Sciatic nerve (tissue), 2 donors: ENCODE data around the gene CHST14. TPM values are rescaled to one million over a fixed set of nuclear protein-coding genes. Genes with fewer than 3 reads are reported as not detected.
A peak's percentile ranks its signal among the peaks of the same experiment; 100 is the strongest.

Source experiments
- ATAC-seq: fragments of 200-7000 bp; cut with Tn5 transposase; one replicate; pipeline ENCODE4 v1.9.1; 2020; ENCODE audit warnings: mild to moderate bottlenecking, moderate library complexity
- DNase-seq: peaks from one replicate; pipeline ENCODE4 v3.0.0-alpha.2; 2020; ENCODE audit warnings: low spot score
- intact Hi-C: fragments of 100-400 bp; cut with DNase I; formaldehyde crosslinking; loops from one replicate; pipeline ENCODE4 v1.14.2; 2022
- total RNA-seq: library from RNA; stranded (reverse); fragmentation: NEBNext Ultra II Directional; extraction: Animal tissue kit (Norgen Biotek cat#: 25700); gene quantifications from one replicate; pipeline ENCODE4 v1.2.1, GENCODE V29; 2021
- donor health status: DM: no; HTN: no; CAD: no.
- donor health status: DM: no; HTN: no; CAD: no.

CHST14 gene
- total RNA-seq: 13.5 TPM

GRCh38 chr15:40470423-40471104, at the start of gene CHST14:
TSS of gene CHST14 (plus strand) at chr15:40470984. CDS start at chr15:40471214, 230 bp downstream.
- intact Hi-C loops: no loop called here
- DNase-seq: no peak
- ATAC-seq: peak; percentile 85

GRCh38 chr15:40421246-40422157, 49.3 kb upstream of the CHST14 start:
- intact Hi-C loops: loop anchor here (5.0 kb wide), 1 partner anchor 139 kb away; the partner anchor contains the start of gene ANKRD63
- ATAC-seq (peak; percentile 96), DNase-seq (peak; percentile 89)

- intact Hi-C loops: loop anchor here (5.0 kb wide), 1 partner anchor 142 kb away; the partner anchor contains the start of gene ANKRD63
- DNase-seq: no peak
- ATAC-seq: no peak
These were observed 46.2 kb upstream of the CHST14 start for GRCh38 chr15:40424483-40425115.

- no peak for DNase-seq
- intact Hi-C loops: no loop called here
- ATAC-seq: no peak
These were observed 45.1 kb upstream of the CHST14 start for GRCh38 chr15:40425681-40426080.

- DNase-seq: no peak
- intact Hi-C loops: no loop called here
- no peak for ATAC-seq
These were observed 43.6 kb upstream of the CHST14 start for GRCh38 chr15:40427188-40427587.

- intact Hi-C loops: no loop called here
- ATAC-seq (no peak), DNase-seq (no peak)
These were observed 42.6 kb upstream of the CHST14 start for GRCh38 chr15:40428185-40428584.

- no peak for DNase-seq
- no peak for ATAC-seq
- intact Hi-C loops: no loop called here
These were observed 41.6 kb upstream of the CHST14 start for GRCh38 chr15:40429068-40429710.

GRCh38 chr15:40430271-40430805, 40.4 kb upstream of the CHST14 start:
- ATAC-seq (peak; percentile 43), DNase-seq (no peak)
- intact Hi-C loops: no loop called here

GRCh38 chr15:40435023-40435709, 35.6 kb upstream of the CHST14 start:
- no peak for ATAC-seq
- intact Hi-C loops: no loop called here

GRCh38 chr15:40435710-40436089, 35.1 kb upstream of the CHST14 start:
- no peak for DNase-seq
- intact Hi-C loops: no loop called here
- no peak for ATAC-seq

More at GRCh38 chr15:40435023-40435709, 35.6 kb upstream of the CHST14 start:
- DNase-seq: no peak

GRCh38 chr15:40436116-40436891, 34.5 kb upstream of the CHST14 start:
- intact Hi-C loops: no loop called here
- ATAC-seq (no peak), DNase-seq (no peak)

- ATAC-seq (no peak), DNase-seq (no peak)
- intact Hi-C loops: no loop called here
These were observed 33.7 kb upstream of the CHST14 start for GRCh38 chr15:40436892-40437751.

- intact Hi-C loops: no loop called here
- ATAC-seq (no peak), DNase-seq (no peak)
These were observed 32.8 kb upstream of the CHST14 start for GRCh38 chr15:40437752-40438687.

GRCh38 chr15:40438712-40439111, 32.1 kb upstream of the CHST14 start:
- intact Hi-C loops: no loop called here
- no peak for DNase-seq
- ATAC-seq: no peak

GRCh38 chr15:40439461-40439959, 31.3 kb upstream of the CHST14 start:
- intact Hi-C loops: no loop called here
- ATAC-seq (no peak), DNase-seq (no peak)
